GM15510 (cell line): Measurements from ENCODE around the gene CRYBG2.

Experiments
- POLR2A ChIP-seq: IDR thresholded peaks from 3 replicates; pipeline ENCODE4 v1.6.1; 2011; ENCODE audit warnings: borderline replicate concordance; ENCODE audit not compliant: insufficient read length; ENCODE audit errors: extremely low read depth

CRYBG2 gene

GRCh38 chr1:26302733-26303405 is 51.1 kb downstream of the CRYBG2 start:
- no peak for TF ChIP-seq POLR2A

- no peak for TF ChIP-seq POLR2A
These were observed 53.2 kb downstream of the CRYBG2 start for GRCh38 chr1:26300578-26301275.

GRCh38 chr1:26297791-26298124 is 56.2 kb downstream of the CRYBG2 start:
- TF ChIP-seq POLR2A: no peak

GRCh38 chr1:26297057-26297790 is 56.7 kb downstream of the CRYBG2 start:
- no peak for TF ChIP-seq POLR2A

- no peak for TF ChIP-seq POLR2A
These were observed 57.4 kb downstream of the CRYBG2 start for GRCh38 chr1:26296340-26297056.

- TF ChIP-seq POLR2A: no peak
These were observed 58.5 kb downstream of the CRYBG2 start for GRCh38 chr1:26295194-26296138.

GRCh38 chr1:26293911-26294463 is 59.9 kb downstream of the CRYBG2 start:
- no peak for TF ChIP-seq POLR2A

GRCh38 chr1:26291939-26292338 is 62.0 kb downstream of the CRYBG2 start:
- no peak for TF ChIP-seq POLR2A

GRCh38 chr1:26291433-26291832 is 62.5 kb downstream of the CRYBG2 start:
- TF ChIP-seq POLR2A: no peak

GRCh38 chr1:26290882-26291261 is 63.1 kb downstream of the CRYBG2 start:
- TF ChIP-seq POLR2A: no peak

- no peak for TF ChIP-seq POLR2A
These were observed 63.6 kb downstream of the CRYBG2 start for GRCh38 chr1:26290122-26290881.

GRCh38 chr1:26289158-26290059 is 64.5 kb downstream of the CRYBG2 start:
- peak; percentile 59 for TF ChIP-seq POLR2A

GRCh38 chr1:26288311-26288941 is 65.5 kb downstream of the CRYBG2 start:
- no peak for TF ChIP-seq POLR2A
